ENCODE results near the gene ZNF674. TPM values are rescaled to one million over a fixed set of nuclear protein-coding genes. Genes with fewer than 3 reads are reported as not detected.

The ZNF674 gene
- total RNA-seq, result 10 to 100 TPM in 1 of 2 donors, 1 to 10 TPM in 1; 4.2 to 11.3 TPM
- polyA plus RNA-seq, result 1 to 10 TPM; 1.2 to 1.6 TPM
- long read RNA-seq, donor 1, partial matches to known transcripts, result 15 of 16 reads
- long read RNA-seq, donor 1, other reads (novel, unspliced or antisense), result 0 of 16 reads
- long read RNA-seq, donor 2, result 0 reads
- long read RNA-seq, donor 3, result 0 reads
- long read RNA-seq, donor 4, result 0 reads
- long read RNA-seq, donor 5, result 0 reads

GRCh38 chrX:46545111-46546005 lies at the start of gene ZNF674:
Gene ZNF674 (minus strand): TSS chrX:46545421. CDS start chrX:46542087, 3,334 bp downstream.
- Histone ChIP-seq H3K9ac (ENCODE audit: insufficient read depth in 1 of 2, low read length in 2 of 2) (peak within 1 kb of the TSS; percentile 79 to 93), H3K36me3 (ENCODE audit: control insufficient read depth in 4 of 4, insufficient read depth in 4 of 4, low read length in 4 of 4) (peaks cover 0 to 2% (median 0%) of the 10 kb centered on the region in 4 donors), H3K27me3 (ENCODE audit: control insufficient read depth in 3 of 3, insufficient read depth in 3 of 3, low read length in 2 of 3) (peaks cover 0 to 2% (median 0%) of the 10 kb centered on the region in 3 donors), H3K4me1 (ENCODE audit: control insufficient read depth in 5 of 5, insufficient read depth in 5 of 5, low read length in 5 of 5) (peaks cover 0 to 9% (median 5%) of the 10 kb centered on the region in 5 donors), H3K9me3 (ENCODE audit: control insufficient read depth in 4 of 4, insufficient read depth in 3 of 4, low read length in 3 of 4) (no peaks in the 10 kb centered on the region), H3K4me3 (peak within 1 kb of the TSS; percentile 57), H3K27ac (ENCODE audit: low read depth in 1 of 2, low read length in 1 of 2) (peak within 1 kb of the TSS; percentile 78 to 87)
- WGBS, 2 donors, result 1 to 36% methylated on average over 54 to 57 of the region's 57 CpGs
- peak; percentile 2 for TF ChIP-seq CTCF (IDR thresholded peaks at IDR 0.05; ENCODE audit: control extremely low read depth, extremely low read depth)
- DNase-seq (peak; percentile 93 to 95 (median 94)), ATAC-seq (ENCODE audit: insufficient read depth, low FRiP score) (peak; percentile 89)

- peak overlapping the region in 1 of 2 donors; percentile 56 for H3K27ac ChIP-seq (ENCODE audit: low read depth in 1 of 2, low read length in 1 of 2)
- peaks cover 0 to 13% (median 5%) of the 10 kb centered on the region in 5 donors for H3K4me1 ChIP-seq (ENCODE audit: control insufficient read depth in 5 of 5, insufficient read depth in 5 of 5, low read length in 5 of 5)
- WGBS, 2 donors, result 71 to 75% methylated on average over 7 of the region's 7 CpGs
- no peaks in the 10 kb centered on the region for H3K36me3 ChIP-seq (ENCODE audit: control insufficient read depth in 4 of 4, insufficient read depth in 4 of 4, low read length in 4 of 4)
- peak in 1 of 3 donors; percentile 32 for DNase-seq
- no peak overlapping the region for H3K4me3 ChIP-seq
- no peaks in the 10 kb centered on the region for H3K9me3 ChIP-seq (ENCODE audit: control insufficient read depth in 4 of 4, insufficient read depth in 3 of 4, low read length in 3 of 4)
- peaks cover 0 to 5% (median 2%) of the 10 kb centered on the region in 3 donors for H3K27me3 ChIP-seq (ENCODE audit: control insufficient read depth in 3 of 3, insufficient read depth in 3 of 3, low read length in 2 of 3)
- no peak for TF ChIP-seq CTCF (IDR thresholded peaks at IDR 0.05; ENCODE audit: control extremely low read depth, extremely low read depth)
- ATAC-seq (ENCODE audit: insufficient read depth, low FRiP score), result no peak
- H3K9ac ChIP-seq (ENCODE audit: insufficient read depth in 1 of 2, low read length in 2 of 2), result no peak overlapping the region
Measured at GRCh38 chrX:46589977-46590723, 44.9 kb upstream of the ZNF674 start.

GRCh38 chrX:46588263-46588662 lies 43.0 kb upstream of the ZNF674 start:
- Histone ChIP-seq H3K27me3 (ENCODE audit: control insufficient read depth in 3 of 3, insufficient read depth in 3 of 3, low read length in 2 of 3) (peaks cover 0 to 3% (median 0%) of the 10 kb centered on the region in 3 donors), H3K27ac (ENCODE audit: low read depth in 1 of 2, low read length in 1 of 2) (peak overlapping the region; percentile 46 to 69), H3K4me1 (ENCODE audit: control insufficient read depth in 5 of 5, insufficient read depth in 5 of 5, low read length in 5 of 5) (peaks cover 0 to 25% (median 11%) of the 10 kb centered on the region in 5 donors), H3K9ac (ENCODE audit: insufficient read depth in 1 of 2, low read length in 2 of 2) (no peak overlapping the region), H3K36me3 (ENCODE audit: control insufficient read depth in 4 of 4, insufficient read depth in 4 of 4, low read length in 4 of 4) (no peaks in the 10 kb centered on the region), H3K4me3 (no peak overlapping the region), H3K9me3 (ENCODE audit: control insufficient read depth in 4 of 4, insufficient read depth in 3 of 4, low read length in 3 of 4) (no peaks in the 10 kb centered on the region)
- WGBS, 2 donors, result 13 to 37% methylated on average over 4 of the region's 4 CpGs
- ATAC-seq (ENCODE audit: insufficient read depth, low FRiP score), result peak; percentile 31
- DNase-seq, result peak; percentile 40 to 66 (median 63)
- TF ChIP-seq CTCF (IDR thresholded peaks at IDR 0.05; ENCODE audit: control extremely low read depth, extremely low read depth), result no peak

All from lung (tissue), 16 donors.